HCT116 (cell line): ENCODE results near the gene MAP4K4. TPM values are rescaled to one million over a fixed set of nuclear protein-coding genes. Genes with fewer than 3 reads are reported as not detected.

Experiments
- ATAC-seq: fragments of 200-7000 bp; cut with Tn5 transposase; 2 replicates; pipeline ENCODE4 v1.9.1; 2020; ENCODE audit warnings: mild to moderate bottlenecking, moderate library complexity
- BruUV-seq: library from RNA; stranded (reverse); fragments of 400-500 nt; replicated peaks from 2 replicates; lab custom pipeline; 2021; lab: Mats Ljungman, UMichigan
- CTCF ChIA-PET: fragments of 300-600 bp; sonication (Branson Sonifier 250); formaldehyde crosslinking; loops from one replicate; lab custom pipeline; 2021; ENCODE audit warnings: antibody characterized with exemption; lab: Charles Lee
- POLR2A ChIA-PET: fragments of 300-600, 350-600 bp; sonication (Branson Sonifier 250); formaldehyde crosslinking; loops from one replicate; lab custom pipeline; 2021; ENCODE audit warnings: antibody characterized with exemption; lab: Charles Lee
- RAD21 ChIA-PET, 2 experiments: fragments of 300-600 bp; sonication (Branson Sonifier 250); formaldehyde crosslinking; loops; one replicate each; lab custom pipeline; 2023; ENCODE audit warnings: low total read pairs in 2 of 2; ENCODE audit not compliant: uncharacterized antibody in 2 of 2, unreplicated experiment in 2 of 2, low non-redundant PET in 1 of 2; lab: Charles Lee
- DNase-seq: peaks from one replicate; pipeline ENCODE4 v3.0.0-alpha.2; 2010; ENCODE audit warnings: low read depth, low spot score
- H2AFZ ChIP-seq: fragments of 200-600 bp; shearing (Covaris generic), sonication (generic); 2 replicates; pipeline ENCODE4 v1.6.1; 2017; ENCODE audit warnings: low read depth, mixed run types, mixed read lengths, antibody characterized with exemption, low read length; ENCODE audit not compliant: poor library complexity, severe bottlenecking
- H3K27ac ChIP-seq: 2 replicates; pipeline ENCODE4 v1.5.1; 2012; ENCODE audit warnings: low read depth, low read length
- H3K27me3 ChIP-seq: fragments of 200-600 bp; sonication (generic); 2 replicates; pipeline ENCODE4 v1.6.1; 2016; ENCODE audit warnings: mixed run types, low read length, mixed read lengths; ENCODE audit not compliant: insufficient read depth
- H3K36me3 ChIP-seq, 2 experiments: fragments of 200-500 bp in 1 of 2; fragments of 200-600 bp in 1 of 2; sonication (Bioruptor generic) in 1 of 2; sonication (generic) in 1 of 2; 2 replicates each; pipeline versions ENCODE4 v1.5.1 to v1.6.1; 2014 to 2016; ENCODE audit warnings: low read length in 2 of 2, inconsistent platforms in 1 of 2, mixed read lengths in 1 of 2, mixed run types in 1 of 2; ENCODE audit not compliant: insufficient read depth in 2 of 2, control insufficient read depth in 1 of 2
- H3K4me1 ChIP-seq, 2 experiments: fragments of 200-600 bp in 1 of 2; sonication (generic) in 1 of 2; 2 replicates each; pipeline versions ENCODE4 v1.5.1 to v1.6.1; 2012 to 2017; ENCODE audit warnings: low read length in 2 of 2, inconsistent platforms in 1 of 2, mild to moderate bottlenecking in 1 of 2, mixed read lengths in 1 of 2, mixed run types in 1 of 2, moderate library complexity in 1 of 2; ENCODE audit not compliant: insufficient read depth in 2 of 2, control insufficient read depth in 1 of 2
- H3K4me2 ChIP-seq: fragments of 200-600 bp; sonication (generic); 2 replicates; pipeline ENCODE4 v1.6.1; 2017; ENCODE audit warnings: mixed run types, low read length, mixed read lengths
- H3K4me3 ChIP-seq, 2 experiments: fragments of 200-600 bp in 1 of 2; sonication (generic) in 1 of 2; replicated peaks in 1 of 2; 2 replicates each; pipeline ENCODE4 v1.5.1; 2011 to 2016; ENCODE audit warnings: low read length in 2 of 2, control low read depth in 1 of 2, low read depth in 1 of 2, mild to moderate bottlenecking in 1 of 2, mixed read lengths in 1 of 2, mixed run types in 1 of 2
- H3K79me2 ChIP-seq: fragments of 200-600 bp; sonication (generic); 2 replicates; pipeline ENCODE4 v1.6.1; 2017; ENCODE audit warnings: mild to moderate bottlenecking, mixed run types, low read length, moderate library complexity, mixed read lengths; ENCODE audit not compliant: insufficient read depth
- H3K9ac ChIP-seq: fragments of 200-600 bp; sonication (generic); 2 replicates; pipeline ENCODE4 v1.6.1; 2016; ENCODE audit warnings: low read length, mixed read lengths
- H3K9me2 ChIP-seq: fragments of 200-600 bp; sonication (generic), shearing (Covaris generic); 2 replicates; pipeline ENCODE4 v1.6.1; 2017; ENCODE audit warnings: mixed run types, mild to moderate bottlenecking, moderate library complexity; ENCODE audit not compliant: insufficient read depth
- H3K9me3 ChIP-seq, 2 experiments: fragments of 200-500 bp in 1 of 2; fragments of 200-600 bp in 1 of 2; sonication (Bioruptor generic) in 1 of 2; sonication (generic) in 1 of 2; 2 replicates each; pipeline ENCODE4 v1.6.1; 2014 to 2017; ENCODE audit warnings: low read length in 2 of 2, mixed read lengths in 2 of 2, inconsistent platforms in 1 of 2, low read depth in 1 of 2, mild to moderate bottlenecking in 1 of 2, mixed run types in 1 of 2, moderate library complexity in 1 of 2; ENCODE audit not compliant: control insufficient read depth in 1 of 2, insufficient read depth in 1 of 2
- H4K20me1 ChIP-seq: fragments of 200-600 bp; sonication (generic), shearing (Covaris generic); 2 replicates; pipeline ENCODE4 v1.6.1; 2017; ENCODE audit warnings: mixed run types, mild to moderate bottlenecking, moderate library complexity; ENCODE audit not compliant: insufficient read depth
- JUND ChIP-seq: IDR thresholded peaks from 2 replicates; pipeline ENCODE4 v1.6.1; 2012
- POLR2A ChIP-seq: IDR thresholded peaks from 2 replicates; pipeline ENCODE4 v1.7.0; 2011; ENCODE audit warnings: borderline replicate concordance; ENCODE audit not compliant: insufficient read depth, insufficient read length; ENCODE audit errors: extremely low read depth
- REST ChIP-seq: IDR thresholded peaks from 2 replicates; pipeline ENCODE4 v1.6.1; 2012; ENCODE audit warnings: low read depth
- SIN3A ChIP-seq: IDR thresholded peaks from 2 replicates; pipeline ENCODE4 v1.6.1; 2012; ENCODE audit warnings: low read depth
- SRF ChIP-seq: IDR thresholded peaks from 2 replicates; pipeline ENCODE4 v1.6.1; 2012; ENCODE audit warnings: low read depth
- YY1 ChIP-seq: IDR thresholded peaks from 2 replicates; pipeline ENCODE4 v1.6.1; 2011; ENCODE audit warnings: low read length, low read depth, moderate library complexity, mild to moderate bottlenecking; ENCODE audit not compliant: insufficient replicate concordance; ENCODE audit errors: extremely low read depth
- ZBTB33 ChIP-seq: IDR thresholded peaks from 2 replicates; pipeline ENCODE4 v1.6.1; 2011; ENCODE audit warnings: mild to moderate bottlenecking, low read length, moderate library complexity; ENCODE audit not compliant: insufficient replicate concordance; ENCODE audit errors: extremely low read depth
- intact Hi-C: fragments of 100-400 bp; cut with micrococcal nuclease; formaldehyde crosslinking; loops from 2 replicates; pipeline ENCODE4 v1.10.0; 2022
- total RNA-seq: library from RNA; stranded (reverse); gene quantifications from one replicate; pipeline ENCODE4 v1.2.1, GENCODE V29; 2021; ENCODE audit not compliant: unreplicated experiment
- TF ChIP-seq, protein P1 (sequence below): IDR thresholded peaks from 2 replicates; pipeline ENCODE4 v1.6.1; 2012

The MAP4K4 gene
- total RNA-seq, 1 experiment from 2014 or later = 62.3 TPM

DNA sequence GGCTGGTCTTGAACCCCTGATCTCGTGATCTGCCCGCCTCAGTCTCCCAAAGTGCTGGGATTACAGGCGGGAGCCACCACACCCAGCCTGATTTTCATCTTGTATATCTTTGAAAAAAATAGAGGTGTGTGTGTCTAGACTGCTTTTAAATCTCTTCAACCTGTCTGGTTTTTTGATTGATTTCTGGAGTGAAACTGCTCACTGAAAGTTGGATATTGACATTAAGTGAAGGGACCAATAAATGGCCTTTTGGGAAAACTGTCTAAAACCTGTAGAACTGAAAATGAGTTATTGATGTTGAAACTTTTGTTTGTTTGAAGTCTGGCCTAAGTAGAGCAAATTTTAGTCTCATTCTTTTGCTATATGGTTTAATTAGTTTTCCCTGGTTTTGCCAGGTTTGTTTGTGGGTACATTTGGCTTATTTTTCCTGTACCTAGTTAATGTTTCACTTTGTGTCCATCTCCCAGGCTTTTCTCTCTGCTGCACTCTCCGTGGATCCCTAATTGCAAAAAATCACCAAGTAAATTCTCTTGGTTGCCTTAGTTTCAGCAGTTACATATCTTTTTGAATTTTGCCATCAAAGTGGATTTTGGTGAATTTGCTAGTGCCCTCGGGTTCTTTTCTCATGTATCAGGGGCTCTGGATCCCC, 144.3 kb downstream of the MAP4K4 start (continued):
- TF ChIP-seq ZBTB33 (no peak), REST (no peak), JUND (no peak), YY1 (no peak)
- TF ChIP-seq, protein P1, sequence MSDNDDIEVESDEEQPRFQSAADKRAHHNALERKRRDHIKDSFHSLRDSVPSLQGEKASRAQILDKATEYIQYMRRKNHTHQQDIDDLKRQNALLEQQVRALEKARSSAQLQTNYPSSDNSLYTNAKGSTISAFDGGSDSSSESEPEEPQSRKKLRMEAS = no peak

- Histone ChIP-seq H3K4me2 (no peak overlapping the region), H3K9ac (no peak overlapping the region), H3K79me2 (no peaks in the 10 kb centered on the region), H3K27ac (no peak overlapping the region), H3K4me1 (no peaks in the 10 kb centered on the region), H3K4me3 (no peak overlapping the region), H3K9me2 (no peaks in the 10 kb centered on the region), H3K36me3 (peaks cover 6 to 19% of the 10 kb centered on the region in 2 experiments; a peak in 3 of 4 replicates)
- POLR2A ChIA-PET = no interaction called here
- RAD21 ChIA-PET = no interaction called here
- DNase-seq (no peak), ATAC-seq (no peak)
- intact Hi-C loops = no loop called here
- BruUV-seq = no TSS peak
- no peak for TF ChIP-seq JUND
- TF ChIP-seq, protein P1 = no peak
- no peak for TF ChIP-seq POLR2A
- no peak for TF ChIP-seq SIN3A
- no peak for TF ChIP-seq SRF
- no peak for TF ChIP-seq ZBTB33
- TF ChIP-seq, all 23 proteins: peak for 0
- no peak overlapping the region for H2AFZ ChIP-seq
- CTCF ChIA-PET = no interaction called here
- H4K20me1 ChIP-seq = no peaks in the 10 kb centered on the region
- no peaks in the 10 kb centered on the region for H3K27me3 ChIP-seq
- no peaks in the 10 kb centered on the region for H3K9me3 ChIP-seq
These were observed 145.0 kb downstream of the MAP4K4 start for GRCh38 chr2:101842471-101842870.
